DOHH2 (cell line): ENCODE results near the gene CDKL5.

Experiments used
- H3F3A ChIP-seq: fragments of 200-600 bp; sonication (generic), shearing (Covaris generic); 2 replicates; pipeline ENCODE4 v1.6.0; 2016; ENCODE audit warnings: antibody characterized with exemption, mild to moderate bottlenecking; ENCODE audit not compliant: control insufficient read depth, insufficient read depth
- H3K27ac ChIP-seq: fragments of 200-600 bp; sonication (generic); 2 replicates; pipeline ENCODE4 v1.5.1; 2014; ENCODE audit warnings: low read depth, mild to moderate bottlenecking, low read length, moderate library complexity
- H3K27me3 ChIP-seq: fragments of 200-600 bp; sonication (generic); 2 replicates; pipeline ENCODE4 v1.6.1; 2014; ENCODE audit warnings: mild to moderate bottlenecking, low read length, mixed read lengths; ENCODE audit not compliant: control insufficient read depth
- H3K36me3 ChIP-seq: fragments of 200-600 bp; sonication (generic); 2 replicates; pipeline ENCODE4 v1.6.1; 2014; ENCODE audit warnings: mild to moderate bottlenecking, low read length, moderate library complexity, mixed read lengths; ENCODE audit not compliant: control insufficient read depth
- H3K4me1 ChIP-seq: fragments of 200-600 bp; sonication (generic); 2 replicates; pipeline ENCODE4 v1.6.1; 2014; ENCODE audit warnings: mild to moderate bottlenecking, low read length, mixed read lengths; ENCODE audit not compliant: control insufficient read depth
- H3K4me2 ChIP-seq: fragments of 200-600 bp; sonication (generic); 2 replicates; pipeline ENCODE4 v1.6.0; 2014; ENCODE audit warnings: mild to moderate bottlenecking, low read length, moderate library complexity
- H3K4me3 ChIP-seq: fragments of 200-600 bp; sonication (generic); 2 replicates; pipeline ENCODE4 v1.5.1; 2014; ENCODE audit warnings: mild to moderate bottlenecking, low read length, mixed read lengths
- H3K79me2 ChIP-seq: fragments of 200-600 bp; sonication (generic); 2 replicates; pipeline ENCODE4 v1.6.1; 2014; ENCODE audit warnings: mild to moderate bottlenecking, low read length, mixed read lengths; ENCODE audit not compliant: control insufficient read depth
- H3K9me2 ChIP-seq: fragments of 200-600 bp; sonication (generic); replicated peaks from 2 replicates; pipeline ENCODE4 v1.6.1; 2014; ENCODE audit warnings: mild to moderate bottlenecking, low read length, mixed read lengths; ENCODE audit not compliant: control insufficient read depth
- H3K9me3 ChIP-seq: fragments of 200-600 bp; sonication (generic); 2 replicates; pipeline ENCODE4 v1.6.1; 2014; ENCODE audit warnings: antibody characterized with exemption, low read length, mixed read lengths; ENCODE audit not compliant: control insufficient read depth, insufficient read depth
- H4K20me1 ChIP-seq: fragments of 200-600 bp; sonication (generic); 2 replicates; pipeline ENCODE4 v1.6.0; 2014; ENCODE audit warnings: low read depth, mild to moderate bottlenecking, antibody characterized with exemption, low read length, moderate library complexity; ENCODE audit not compliant: control insufficient read depth, insufficient read depth
- EZH2phosphoT487 ChIP-seq: fragments of 200-600 bp; sonication (generic); IDR thresholded peaks from 2 replicates; pipeline ENCODE4 v1.6.1; 2017; ENCODE audit warnings: borderline replicate concordance, mild to moderate bottlenecking, antibody characterized with exemption, low read length, moderate library complexity, mixed read lengths
- TF ChIP-seq, protein P1 (sequence below): fragments of 200-600 bp; sonication (generic); IDR thresholded peaks from one replicate; pipeline ENCODE4 v1.5.1; 2014; ENCODE audit warnings: antibody characterized with exemption, mild to moderate bottlenecking, low read depth, low read length; ENCODE audit not compliant: poor library complexity, severe bottlenecking

CDKL5 gene

DNA sequence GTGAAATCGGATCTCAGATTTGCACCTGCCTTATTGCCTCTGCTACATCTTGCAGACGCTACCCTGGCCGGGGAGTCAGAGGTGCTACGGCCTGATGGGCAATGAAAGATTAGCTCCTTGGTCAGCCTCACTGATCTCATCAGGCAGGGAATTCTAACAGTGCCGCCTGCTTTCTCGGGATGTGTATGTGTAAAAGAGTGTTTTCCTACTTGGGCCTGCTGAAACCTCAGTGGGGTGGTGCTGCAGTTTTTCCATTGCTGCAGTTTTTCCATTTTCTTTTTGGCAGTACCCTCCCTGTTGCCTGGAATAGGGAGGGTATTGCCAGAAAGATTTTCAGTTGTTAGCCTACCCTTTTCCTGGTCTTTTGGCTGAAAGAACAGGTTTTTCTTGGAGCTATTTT lies 117.5 kb downstream of the CDKL5 start:
- Histone ChIP-seq H3K4me1 (no peaks in the 10 kb centered on the region), H3K79me2 (no peaks in the 10 kb centered on the region), H3K4me3 (no peak overlapping the region), H3K9me2 (no peaks in the 10 kb centered on the region), H3K4me2 (no peak overlapping the region), H3K9me3 (no peaks in the 10 kb centered on the region), H3F3A (no peaks in the 10 kb centered on the region), H3K36me3 (no peaks in the 10 kb centered on the region), H4K20me1 (no peaks in the 10 kb centered on the region), H3K27ac (no peak overlapping the region), H3K27me3 (no peaks in the 10 kb centered on the region)
- TF ChIP-seq, protein P1, sequence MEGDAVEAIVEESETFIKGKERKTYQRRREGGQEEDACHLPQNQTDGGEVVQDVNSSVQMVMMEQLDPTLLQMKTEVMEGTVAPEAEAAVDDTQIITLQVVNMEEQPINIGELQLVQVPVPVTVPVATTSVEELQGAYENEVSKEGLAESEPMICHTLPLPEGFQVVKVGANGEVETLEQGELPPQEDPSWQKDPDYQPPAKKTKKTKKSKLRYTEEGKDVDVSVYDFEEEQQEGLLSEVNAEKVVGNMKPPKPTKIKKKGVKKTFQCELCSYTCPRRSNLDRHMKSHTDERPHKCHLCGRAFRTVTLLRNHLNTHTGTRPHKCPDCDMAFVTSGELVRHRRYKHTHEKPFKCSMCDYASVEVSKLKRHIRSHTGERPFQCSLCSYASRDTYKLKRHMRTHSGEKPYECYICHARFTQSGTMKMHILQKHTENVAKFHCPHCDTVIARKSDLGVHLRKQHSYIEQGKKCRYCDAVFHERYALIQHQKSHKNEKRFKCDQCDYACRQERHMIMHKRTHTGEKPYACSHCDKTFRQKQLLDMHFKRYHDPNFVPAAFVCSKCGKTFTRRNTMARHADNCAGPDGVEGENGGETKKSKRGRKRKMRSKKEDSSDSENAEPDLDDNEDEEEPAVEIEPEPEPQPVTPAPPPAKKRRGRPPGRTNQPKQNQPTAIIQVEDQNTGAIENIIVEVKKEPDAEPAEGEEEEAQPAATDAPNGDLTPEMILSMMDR: no peak
- TF ChIP-seq EZH2phosphoT487: no peak

DNA sequence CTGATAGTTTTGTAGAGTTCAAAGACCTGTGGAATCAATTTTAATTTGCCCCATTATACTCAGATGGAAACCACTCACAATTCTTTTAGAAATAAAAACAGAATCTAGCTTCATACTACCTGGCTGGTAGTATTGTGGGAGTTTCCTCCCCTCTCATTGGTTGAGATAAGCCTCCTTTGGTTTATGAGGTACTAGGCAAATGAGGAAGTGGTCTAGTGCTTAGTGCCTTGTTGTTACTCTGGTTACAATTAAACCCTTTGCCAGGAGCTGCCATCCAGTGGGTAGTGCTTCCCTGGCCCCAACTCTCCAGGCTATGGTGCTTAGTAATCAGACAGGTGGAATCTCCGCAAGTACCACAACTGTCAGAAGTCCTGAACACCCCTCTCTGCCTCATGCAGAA lies 118.3 kb downstream of the CDKL5 start:
- no peak for TF ChIP-seq EZH2phosphoT487
- TF ChIP-seq, protein P1: no peak
- Histone ChIP-seq H3K4me1 (no peaks in the 10 kb centered on the region), H3K36me3 (no peaks in the 10 kb centered on the region), H3K4me2 (no peak overlapping the region), H3K27ac (no peak overlapping the region), H4K20me1 (no peaks in the 10 kb centered on the region), H3K79me2 (no peaks in the 10 kb centered on the region), H3K4me3 (no peak overlapping the region), H3F3A (no peaks in the 10 kb centered on the region), H3K9me3 (no peaks in the 10 kb centered on the region), H3K9me2 (no peaks in the 10 kb centered on the region), H3K27me3 (no peaks in the 10 kb centered on the region)

DNA sequence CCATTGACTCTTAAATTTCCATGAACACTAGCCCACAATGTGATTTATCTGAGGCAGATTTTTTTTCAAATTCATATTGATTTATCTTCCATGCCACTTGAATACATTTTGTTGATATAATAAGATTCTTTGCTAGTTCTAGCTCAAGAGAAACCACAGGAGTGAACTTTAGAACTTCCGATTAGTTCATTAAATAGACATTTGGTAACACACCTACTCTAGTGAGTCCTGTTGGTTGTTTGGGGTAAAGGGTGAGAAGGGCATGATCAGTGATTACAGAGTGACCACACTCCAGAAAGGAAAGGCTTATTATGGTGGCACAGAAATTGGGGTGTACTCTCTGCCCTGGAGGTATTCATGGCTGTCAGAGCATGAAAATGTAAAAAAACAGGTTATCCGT lies 120.4 kb downstream of the CDKL5 start:
- H3K4me2 ChIP-seq: no peak overlapping the region
- H3K27me3 ChIP-seq: no peaks in the 10 kb centered on the region

More for the DNA sequence above, 120.4 kb downstream of the CDKL5 start:
- Histone ChIP-seq H3F3A (no peaks in the 10 kb centered on the region), H3K9me2 (no peaks in the 10 kb centered on the region), H3K4me1 (no peaks in the 10 kb centered on the region), H3K36me3 (no peaks in the 10 kb centered on the region), H4K20me1 (no peaks in the 10 kb centered on the region), H3K27ac (no peak overlapping the region), H3K9me3 (no peaks in the 10 kb centered on the region), H3K4me3 (no peak overlapping the region), H3K79me2 (no peaks in the 10 kb centered on the region)
- no peak for TF ChIP-seq EZH2phosphoT487
- TF ChIP-seq, protein P1: no peak
